ENCODE measurements around the gene SPPL3. TPM values are rescaled to one million over a fixed set of nuclear protein-coding genes. Genes with fewer than 3 reads are reported as not detected.
"Not testable (repeated sequence)": the region's sequence is repeated elsewhere in the genome, so short reads cannot be mapped to it uniquely, and the experiment has no call there.

Gene SPPL3
- total RNA-seq, 1 experiment from 2014 or later = 5.4 TPM

DNA sequence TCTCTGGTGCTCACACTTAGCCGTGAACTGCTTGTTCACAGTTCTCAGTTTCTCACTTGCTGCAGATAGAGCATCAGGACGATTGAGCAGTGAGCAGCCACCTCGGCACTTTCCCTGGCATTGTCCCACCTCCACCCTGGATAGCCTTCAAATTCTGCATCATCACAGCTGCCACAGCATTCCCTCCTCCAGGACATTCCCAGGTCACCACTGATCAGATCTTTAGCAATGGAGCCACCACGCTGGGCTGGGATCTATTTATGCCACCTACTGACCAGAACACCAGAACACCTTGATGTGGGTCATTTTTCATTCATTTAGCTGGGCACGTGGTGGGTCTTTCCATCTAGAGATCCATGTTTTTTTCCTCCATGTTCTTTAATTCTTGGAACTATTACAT lies 154.9 kb downstream of the SPPL3 start:
- DNase-seq (ENCODE audit: low read depth) = no peak

DNA sequence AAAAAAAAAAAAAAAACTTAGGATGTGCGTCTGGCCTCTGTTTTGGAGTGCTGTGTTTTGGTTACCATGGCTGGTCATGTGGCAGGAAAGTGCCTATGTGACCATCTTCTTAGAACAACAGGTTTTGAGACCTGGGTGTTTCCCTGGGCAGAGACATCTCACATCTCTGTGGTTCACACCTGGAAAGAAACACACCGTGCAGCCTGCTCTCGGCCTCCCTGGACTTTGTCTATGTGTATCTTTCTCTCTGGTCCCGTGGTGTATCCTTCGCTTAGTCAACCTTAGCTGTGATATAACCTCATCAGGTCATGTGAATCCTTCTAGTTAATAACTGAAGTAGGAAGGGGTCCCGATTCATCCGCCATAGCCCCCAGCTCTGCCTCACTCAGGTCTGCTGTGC lies 155.9 kb downstream of the SPPL3 start:
- no peak for DNase-seq (ENCODE audit: low read depth)

GRCh38 chr12:120744922-120745493 lies 159.2 kb downstream of the SPPL3 start:
- no peak for DNase-seq (ENCODE audit: low read depth)

- DNase-seq (ENCODE audit: low read depth) = no peak
These were observed 162.4 kb downstream of the SPPL3 start for GRCh38 chr12:120741476-120742421.

DNA sequence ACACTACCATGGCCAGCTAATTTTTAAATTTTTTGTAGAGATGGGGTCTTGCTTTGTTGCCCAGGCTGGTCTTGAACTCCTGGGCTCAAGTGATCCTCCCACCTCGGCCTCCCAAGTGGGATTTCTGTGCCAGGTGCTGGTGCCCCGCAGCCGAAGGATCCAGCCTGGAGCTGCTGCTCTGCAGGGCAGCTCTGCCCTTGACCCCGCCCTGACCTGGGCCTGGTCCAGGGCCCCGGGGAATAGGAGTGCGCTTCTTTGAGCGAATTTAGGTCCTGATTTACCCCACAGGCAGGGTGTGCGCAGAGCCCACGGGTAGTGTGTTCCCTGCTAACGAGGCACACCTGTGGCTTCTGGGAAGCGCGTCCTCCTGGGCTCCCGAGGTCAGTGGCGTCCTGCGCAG lies 163.3 kb downstream of the SPPL3 start:
- DNase-seq (ENCODE audit: low read depth) = no peak

DNA sequence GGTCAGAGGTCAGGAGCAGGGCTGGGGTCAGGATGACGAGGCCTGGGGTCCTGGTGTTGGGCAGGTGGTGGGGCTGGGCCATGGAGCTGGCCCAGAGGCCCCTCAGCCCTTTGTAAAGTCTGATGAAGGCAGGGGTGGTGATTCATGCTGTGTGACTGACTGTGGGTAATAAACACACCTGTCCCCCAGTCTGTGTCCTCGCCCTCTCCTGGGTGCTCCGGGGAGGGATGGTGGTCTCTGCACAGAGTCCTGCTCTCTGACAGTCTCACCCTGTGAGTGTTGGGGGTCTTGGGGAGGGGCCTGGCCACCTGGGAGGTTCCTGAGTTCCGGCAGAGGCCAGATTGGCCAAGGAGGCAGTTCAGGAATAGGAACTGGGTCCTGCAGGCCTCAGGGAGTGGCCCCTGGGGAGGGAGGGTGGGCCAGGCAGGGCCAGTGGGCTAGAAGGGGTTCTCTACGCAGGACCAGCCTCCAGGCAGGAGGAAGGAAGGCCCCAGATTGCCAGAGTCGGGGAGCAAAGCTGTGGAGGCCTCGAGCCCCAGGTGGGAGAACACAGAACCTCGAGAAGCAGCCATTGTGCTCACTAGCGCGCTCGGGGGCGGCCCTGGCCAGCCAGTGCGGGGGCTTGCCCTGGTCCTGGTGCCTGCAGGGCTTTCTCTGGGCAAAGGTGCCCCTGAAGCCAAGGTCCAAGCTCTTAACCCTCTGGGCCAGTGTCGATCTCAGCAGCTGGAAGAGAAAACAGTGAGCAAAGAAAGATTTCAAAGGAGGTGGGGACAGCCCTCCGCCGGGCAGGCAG lies 164.1 kb downstream of the SPPL3 start:
- DNase-seq (ENCODE audit: low read depth) = no peak

DNA sequence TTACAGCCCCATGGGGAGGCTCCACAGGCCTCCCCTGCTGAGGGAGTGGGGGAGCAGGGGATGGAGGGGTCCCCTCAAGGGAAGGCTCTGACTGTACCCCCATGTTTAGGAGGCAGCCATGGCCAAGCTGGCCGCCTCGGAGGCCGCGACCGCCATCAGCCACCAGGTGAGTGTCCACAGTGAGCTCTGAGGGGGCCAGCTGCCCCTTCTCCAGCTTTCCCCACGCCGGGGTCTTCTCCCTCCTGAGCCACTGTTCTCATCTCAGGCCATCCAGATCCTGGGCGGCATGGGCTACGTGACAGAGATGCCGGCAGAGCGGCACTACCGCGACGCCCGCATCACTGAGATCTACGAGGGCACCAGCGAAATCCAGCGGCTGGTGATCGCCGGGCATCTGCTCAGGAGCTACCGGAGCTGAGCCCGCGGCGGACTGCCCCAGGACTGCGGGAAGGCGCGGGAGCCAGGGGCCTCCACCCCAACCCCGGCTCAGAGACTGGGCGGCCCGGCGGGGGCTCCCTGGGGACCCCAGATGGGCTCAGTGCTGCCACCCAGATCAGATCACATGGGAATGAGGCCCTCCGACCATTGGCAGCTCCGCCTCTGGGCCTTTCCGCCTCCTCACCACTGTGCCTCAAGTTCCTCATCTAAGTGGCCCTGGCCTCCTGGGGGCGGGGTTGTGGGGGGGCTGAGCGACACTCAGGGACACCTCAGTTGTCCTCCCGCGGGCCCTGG lies 165.0 kb downstream of the SPPL3 start:
- no peak for DNase-seq (ENCODE audit: low read depth)

DNA sequence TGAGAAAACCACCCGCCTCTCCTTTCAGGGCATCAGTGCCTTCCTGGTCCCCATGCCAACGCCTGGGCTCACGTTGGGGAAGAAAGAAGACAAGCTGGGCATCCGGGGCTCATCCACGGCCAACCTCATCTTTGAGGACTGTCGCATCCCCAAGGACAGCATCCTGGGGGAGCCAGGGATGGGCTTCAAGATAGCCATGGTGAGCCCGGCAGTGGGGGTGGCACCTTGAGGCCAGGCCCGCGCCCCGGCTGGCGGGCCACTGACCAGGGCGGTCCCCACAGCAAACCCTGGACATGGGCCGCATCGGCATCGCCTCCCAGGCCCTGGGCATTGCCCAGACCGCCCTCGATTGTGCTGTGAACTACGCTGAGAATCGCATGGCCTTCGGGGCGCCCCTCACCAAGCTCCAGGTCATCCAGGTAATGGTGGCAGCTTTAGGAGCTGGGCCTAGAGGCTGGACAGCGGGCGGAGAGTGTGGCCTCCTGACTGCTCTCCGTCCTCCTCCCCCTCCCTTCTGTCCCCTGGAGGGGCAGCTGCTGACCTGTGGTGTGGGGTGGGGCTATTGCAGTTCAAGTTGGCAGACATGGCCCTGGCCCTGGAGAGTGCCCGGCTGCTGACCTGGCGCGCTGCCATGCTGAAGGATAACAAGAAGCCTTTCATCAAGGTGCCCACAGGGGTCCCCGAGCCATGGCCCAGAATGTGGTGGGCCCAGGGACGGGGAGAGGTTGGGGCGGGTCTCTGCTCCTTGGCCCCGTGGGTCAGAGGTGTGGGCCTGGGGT lies 165.7 kb downstream of the SPPL3 start:
- no peak for DNase-seq (ENCODE audit: low read depth)

GRCh38 chr12:120737557-120738251 lies 166.5 kb downstream of the SPPL3 start:
- DNase-seq (ENCODE audit: low read depth) = peak; percentile 36

DNA sequence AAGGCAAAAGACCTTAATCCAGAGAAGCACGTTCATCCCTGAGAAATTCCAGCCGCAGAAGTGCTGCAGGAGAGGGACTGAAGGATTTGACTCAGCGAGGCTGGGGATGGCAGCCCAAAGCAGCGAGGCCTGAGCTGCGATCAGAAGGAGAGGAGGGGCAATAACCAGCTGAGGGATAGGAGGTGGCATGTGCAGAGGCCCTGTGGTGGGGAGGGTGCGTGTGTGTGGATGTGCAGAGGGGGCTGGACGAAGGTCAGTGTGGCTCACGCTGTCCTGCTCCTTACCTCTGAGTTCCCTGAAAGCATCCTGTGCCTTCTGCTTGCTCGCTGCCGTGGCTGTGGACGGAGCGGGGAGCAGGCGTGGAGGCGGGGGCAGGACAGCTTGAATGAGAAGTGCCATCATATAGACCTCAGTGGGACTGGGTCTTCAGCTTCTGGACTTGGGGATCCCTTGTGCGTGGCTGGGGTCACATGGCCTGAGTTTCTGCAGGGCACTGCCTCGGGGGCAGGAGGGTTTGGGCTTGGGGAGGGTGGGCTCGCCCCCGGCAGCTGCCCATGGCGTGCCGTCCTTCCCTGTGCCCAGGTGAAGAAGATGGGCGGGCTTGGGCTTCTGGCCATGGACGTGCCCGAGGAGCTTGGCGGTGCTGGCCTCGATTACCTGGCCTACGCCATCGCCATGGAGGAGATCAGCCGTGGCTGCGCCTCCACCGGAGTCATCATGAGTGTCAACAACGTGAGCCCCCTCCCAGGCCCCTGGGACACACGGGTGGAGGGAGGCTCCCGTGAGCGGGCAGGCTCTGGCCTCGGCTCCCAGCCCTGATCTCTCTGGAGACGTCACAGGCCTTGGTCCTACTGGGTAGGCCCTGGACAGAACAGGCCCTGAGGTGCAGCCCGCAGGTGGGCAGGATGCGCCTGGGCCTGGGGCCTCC lies 167.5 kb downstream of the SPPL3 start:
- DNase-seq (ENCODE audit: low read depth) = no peak

GRCh38 chr12:120735181-120735580 lies 169.0 kb downstream of the SPPL3 start:
- no peak for DNase-seq (ENCODE audit: low read depth)

DNA sequence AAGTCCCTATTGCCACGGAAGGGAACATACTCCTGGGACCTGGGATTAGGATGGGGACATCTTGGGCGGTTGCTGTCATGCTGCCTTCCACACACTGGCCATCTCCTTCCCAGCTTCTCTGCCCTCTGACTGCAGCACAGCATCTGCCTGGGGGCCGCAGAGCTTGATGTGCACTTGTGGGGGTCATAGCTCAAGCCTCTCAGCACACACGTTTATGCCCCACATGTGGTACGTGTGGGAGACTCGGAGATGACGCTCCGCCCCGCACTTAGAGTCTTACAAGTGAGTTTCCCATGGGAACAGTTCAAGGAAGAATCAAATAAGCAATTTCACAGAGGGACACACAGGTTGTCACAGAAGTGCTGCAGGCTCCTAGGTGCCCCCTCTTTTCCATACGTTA lies 169.9 kb downstream of the SPPL3 start:
- no peak for DNase-seq (ENCODE audit: low read depth)

GRCh38 chr12:120733574-120733973 lies 170.6 kb downstream of the SPPL3 start:
- no peak for DNase-seq (ENCODE audit: low read depth)

DNA sequence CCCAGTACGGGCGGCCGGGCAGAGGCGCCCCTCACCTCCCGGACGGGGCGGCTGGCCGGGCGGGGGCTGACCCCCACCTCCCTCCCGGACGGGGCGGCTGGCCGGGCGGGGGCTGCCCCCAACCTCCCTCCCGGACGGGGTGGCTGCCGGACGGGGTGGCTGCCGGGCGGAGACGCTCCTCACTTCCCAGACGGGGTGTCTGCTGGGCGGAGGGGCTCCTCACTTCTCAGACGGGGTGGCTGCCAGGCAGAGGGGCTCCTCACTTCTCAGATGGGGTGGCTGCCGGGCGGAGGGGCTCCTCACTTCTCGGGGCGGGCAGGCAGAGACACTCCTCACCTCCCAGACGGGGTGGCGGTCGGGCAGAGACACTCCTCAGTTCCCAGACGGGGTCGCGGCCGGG lies 172.0 kb downstream of the SPPL3 start:
- not testable (repeated sequence) for DNase-seq (ENCODE audit: low read depth)

- DNase-seq (ENCODE audit: low read depth) = no peak
These were observed 177.2 kb downstream of the SPPL3 start for GRCh38 chr12:120726961-120727360.

- DNase-seq (ENCODE audit: low read depth) = no peak
These were observed 177.7 kb downstream of the SPPL3 start for GRCh38 chr12:120726510-120726793.

- DNase-seq (ENCODE audit: low read depth) = peak; percentile 93
These were observed 178.3 kb downstream of the SPPL3 start, which contains the start of gene ACADS for GRCh38 chr12:120725659-120726509. ACADS (plus strand) TSS chr12:120725826; CDS start chr12:120725886, 60 bp downstream.

DNA sequence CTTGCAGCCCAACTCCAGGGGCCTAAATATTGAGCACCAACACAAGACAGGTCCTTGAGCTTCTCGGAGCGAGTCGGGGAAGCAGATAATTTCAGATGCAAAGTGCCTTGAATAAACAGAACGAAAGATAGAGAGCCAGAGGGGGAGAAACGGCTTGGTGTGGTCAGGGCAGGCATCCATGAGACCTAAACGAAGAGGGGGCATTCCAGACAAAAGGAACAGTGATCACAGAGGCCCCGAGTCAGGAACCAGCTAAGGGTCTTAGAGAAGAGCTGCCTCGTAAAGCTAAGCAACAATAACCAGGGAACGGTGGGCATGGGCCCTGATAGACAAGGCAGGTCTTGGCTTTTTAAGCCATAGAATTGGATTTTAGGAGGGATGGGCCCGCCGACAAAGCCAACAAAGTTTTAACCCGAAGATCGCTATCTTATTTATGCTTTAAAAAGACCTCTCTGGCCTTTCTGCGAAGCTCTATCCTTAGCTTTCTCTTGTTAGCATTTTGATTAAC lies 179.0 kb downstream of the SPPL3 start:
- DNase-seq (ENCODE audit: low read depth) = no peak
